ENCODE results near the gene CES3.
A peak's percentile ranks its signal among the peaks of the same experiment; 100 is the strongest.

CES3 gene

GRCh38 chr16:66961065-66961744 is at the start of gene CES3:
Gene CES3 (plus strand): TSS chr16:66961266. CDS start chr16:66961308, 42 bp downstream.
- H3K36me3 ChIP-seq (ENCODE audit: insufficient read depth, low read length): no peaks in the 10 kb centered on the region
- H3K4me1 ChIP-seq (ENCODE audit: insufficient read depth, low read length, poor library complexity, severe bottlenecking): peaks cover 16% of the 10 kb centered on the region
- peak within 1 kb of the TSS; percentile 66 for H3K9ac ChIP-seq (ENCODE audit: low read depth, low read length, poor library complexity, severe bottlenecking)
- no peaks in the 10 kb centered on the region for H3K27me3 ChIP-seq (ENCODE audit: insufficient read depth, low read length, poor library complexity, severe bottlenecking)
- H3K9me3 ChIP-seq (ENCODE audit: insufficient read depth, low read depth, low read length): no peaks in the 10 kb centered on the region
- TF ChIP-seq EZH2phosphoT487 (IDR thresholded peaks at IDR 0.05; ENCODE audit: borderline replicate concordance): no peak
- TF ChIP-seq, protein P1, sequence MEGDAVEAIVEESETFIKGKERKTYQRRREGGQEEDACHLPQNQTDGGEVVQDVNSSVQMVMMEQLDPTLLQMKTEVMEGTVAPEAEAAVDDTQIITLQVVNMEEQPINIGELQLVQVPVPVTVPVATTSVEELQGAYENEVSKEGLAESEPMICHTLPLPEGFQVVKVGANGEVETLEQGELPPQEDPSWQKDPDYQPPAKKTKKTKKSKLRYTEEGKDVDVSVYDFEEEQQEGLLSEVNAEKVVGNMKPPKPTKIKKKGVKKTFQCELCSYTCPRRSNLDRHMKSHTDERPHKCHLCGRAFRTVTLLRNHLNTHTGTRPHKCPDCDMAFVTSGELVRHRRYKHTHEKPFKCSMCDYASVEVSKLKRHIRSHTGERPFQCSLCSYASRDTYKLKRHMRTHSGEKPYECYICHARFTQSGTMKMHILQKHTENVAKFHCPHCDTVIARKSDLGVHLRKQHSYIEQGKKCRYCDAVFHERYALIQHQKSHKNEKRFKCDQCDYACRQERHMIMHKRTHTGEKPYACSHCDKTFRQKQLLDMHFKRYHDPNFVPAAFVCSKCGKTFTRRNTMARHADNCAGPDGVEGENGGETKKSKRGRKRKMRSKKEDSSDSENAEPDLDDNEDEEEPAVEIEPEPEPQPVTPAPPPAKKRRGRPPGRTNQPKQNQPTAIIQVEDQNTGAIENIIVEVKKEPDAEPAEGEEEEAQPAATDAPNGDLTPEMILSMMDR (conservative IDR thresholded peaks at IDR 0.05; ENCODE audit: low read length): peak; percentile 97
- no peaks in the 10 kb centered on the region for H4K20me1 ChIP-seq (ENCODE audit: insufficient read depth, low read length, poor library complexity, severe bottlenecking)
- peak within 1 kb of the TSS; percentile 87 for H2AFZ ChIP-seq (ENCODE audit: low read length)
- H3F3A ChIP-seq (ENCODE audit: low read depth): no peaks in the 10 kb centered on the region
- H3K4me3 ChIP-seq (ENCODE audit: low read length, poor library complexity, severe bottlenecking): peak within 1 kb of the TSS; percentile 78
- H3K9me2 ChIP-seq (replicated peaks; ENCODE audit: low read depth, low read length): no peaks in the 10 kb centered on the region
- peaks cover 5% of the 10 kb centered on the region; the same call in 1 of the 2 replicates for H3K79me2 ChIP-seq (ENCODE audit: insufficient read depth, low read length)
- peak within 1 kb of the TSS; percentile 77 for H3K4me2 ChIP-seq (ENCODE audit: low read depth, low read length, poor library complexity, severe bottlenecking)

GRCh38 chr16:66911801-66912200 is 49.3 kb upstream of the CES3 start:
- Histone ChIP-seq H3K9me3 (ENCODE audit: insufficient read depth, low read depth, low read length) (no peaks in the 10 kb centered on the region), H3K4me1 (ENCODE audit: insufficient read depth, low read length, poor library complexity, severe bottlenecking) (no peaks in the 10 kb centered on the region), H3K9ac (ENCODE audit: low read depth, low read length, poor library complexity, severe bottlenecking) (no peak overlapping the region), H3K27me3 (ENCODE audit: insufficient read depth, low read length, poor library complexity, severe bottlenecking) (no peaks in the 10 kb centered on the region), H3K36me3 (ENCODE audit: insufficient read depth, low read length) (no peaks in the 10 kb centered on the region), H3K4me3 (ENCODE audit: low read length, poor library complexity, severe bottlenecking) (no peak overlapping the region), H3F3A (ENCODE audit: low read depth) (no peaks in the 10 kb centered on the region), H3K4me2 (ENCODE audit: low read depth, low read length, poor library complexity, severe bottlenecking) (no peak overlapping the region), H3K79me2 (ENCODE audit: insufficient read depth, low read length) (no peaks in the 10 kb centered on the region), H2AFZ (ENCODE audit: low read length) (no peak overlapping the region), H4K20me1 (ENCODE audit: insufficient read depth, low read length, poor library complexity, severe bottlenecking) (no peaks in the 10 kb centered on the region), H3K9me2 (replicated peaks; ENCODE audit: low read depth, low read length) (no peaks in the 10 kb centered on the region)
- TF ChIP-seq, protein P1 (conservative IDR thresholded peaks at IDR 0.05; ENCODE audit: low read length): no peak

GRCh38 chr16:66913081-66913480 is 48.0 kb upstream of the CES3 start:
- no peaks in the 10 kb centered on the region for H3K9me3 ChIP-seq (ENCODE audit: insufficient read depth, low read depth, low read length)
- H3K4me2 ChIP-seq (ENCODE audit: low read depth, low read length, poor library complexity, severe bottlenecking): no peak overlapping the region
- H4K20me1 ChIP-seq (ENCODE audit: insufficient read depth, low read length, poor library complexity, severe bottlenecking): no peaks in the 10 kb centered on the region
- H3F3A ChIP-seq (ENCODE audit: low read depth): no peaks in the 10 kb centered on the region
- no peak overlapping the region for H3K9ac ChIP-seq (ENCODE audit: low read depth, low read length, poor library complexity, severe bottlenecking)
- no peak overlapping the region for H2AFZ ChIP-seq (ENCODE audit: low read length)
- no peak for TF ChIP-seq EZH2phosphoT487 (IDR thresholded peaks at IDR 0.05; ENCODE audit: borderline replicate concordance)
- TF ChIP-seq, protein P1 (conservative IDR thresholded peaks at IDR 0.05; ENCODE audit: low read length): no peak
- no peaks in the 10 kb centered on the region for H3K4me1 ChIP-seq (ENCODE audit: insufficient read depth, low read length, poor library complexity, severe bottlenecking)
- no peaks in the 10 kb centered on the region for H3K27me3 ChIP-seq (ENCODE audit: insufficient read depth, low read length, poor library complexity, severe bottlenecking)
- no peaks in the 10 kb centered on the region for H3K79me2 ChIP-seq (ENCODE audit: insufficient read depth, low read length)
- no peak overlapping the region for H3K4me3 ChIP-seq (ENCODE audit: low read length, poor library complexity, severe bottlenecking)
- H3K9me2 ChIP-seq (replicated peaks; ENCODE audit: low read depth, low read length): no peaks in the 10 kb centered on the region
- no peaks in the 10 kb centered on the region for H3K36me3 ChIP-seq (ENCODE audit: insufficient read depth, low read length)
